ENCODE data around the gene OR2B2.

OR2B2 gene

DNA sequence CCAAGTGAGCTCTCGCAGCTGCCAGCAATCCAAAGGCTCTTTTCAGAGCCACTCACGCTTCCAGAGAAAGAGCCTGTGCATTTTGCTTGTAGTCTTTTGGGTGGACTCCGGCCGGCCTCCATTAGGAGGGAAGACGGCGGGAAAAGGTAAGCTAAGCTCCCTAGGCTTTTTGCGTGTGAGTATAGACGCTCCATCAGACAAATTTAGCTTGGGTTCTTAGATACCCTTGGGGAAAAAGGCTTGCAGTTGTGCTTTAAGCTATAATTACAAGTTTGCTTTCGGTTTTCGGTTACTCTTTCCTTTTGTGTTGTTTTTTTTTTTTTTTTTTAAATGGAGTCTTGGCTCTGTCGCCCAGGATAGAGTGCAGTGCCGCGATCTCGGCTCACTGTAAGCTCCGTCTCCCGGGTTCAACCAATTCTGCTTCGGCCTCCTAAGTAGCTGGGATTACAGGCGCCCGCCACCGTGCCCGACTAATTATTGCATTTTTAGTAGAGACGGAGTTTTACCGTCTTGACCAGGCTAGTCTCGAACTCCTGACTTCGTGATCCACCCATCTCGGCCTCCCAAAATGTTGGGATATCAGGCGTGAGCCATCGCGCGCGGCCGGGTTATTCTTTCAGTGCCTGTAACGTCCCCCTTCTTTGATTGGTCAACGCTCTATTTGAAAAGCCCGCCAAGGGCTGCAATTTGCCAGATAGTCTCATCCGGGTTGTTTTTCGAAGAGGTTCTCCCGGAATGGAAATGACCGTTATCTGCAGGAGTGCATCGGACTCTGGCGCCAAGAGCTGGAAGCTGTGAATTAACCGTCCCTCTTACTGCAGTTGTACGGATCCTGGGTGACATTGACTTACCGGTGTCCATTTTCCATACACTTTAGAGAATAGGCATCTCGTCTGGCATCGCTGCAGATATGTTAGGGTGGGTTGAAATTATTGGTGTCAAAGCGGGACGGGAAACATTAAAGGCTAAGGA is 18.1 kb downstream of the OR2B2 start:
- peak; percentile 94 for DNase-seq (ENCODE audit: low read depth)
- peak overlapping the region; percentile 93 for H3K4me3 ChIP-seq (ENCODE audit: low read depth, low read length)
- TF ChIP-seq, protein P1, sequence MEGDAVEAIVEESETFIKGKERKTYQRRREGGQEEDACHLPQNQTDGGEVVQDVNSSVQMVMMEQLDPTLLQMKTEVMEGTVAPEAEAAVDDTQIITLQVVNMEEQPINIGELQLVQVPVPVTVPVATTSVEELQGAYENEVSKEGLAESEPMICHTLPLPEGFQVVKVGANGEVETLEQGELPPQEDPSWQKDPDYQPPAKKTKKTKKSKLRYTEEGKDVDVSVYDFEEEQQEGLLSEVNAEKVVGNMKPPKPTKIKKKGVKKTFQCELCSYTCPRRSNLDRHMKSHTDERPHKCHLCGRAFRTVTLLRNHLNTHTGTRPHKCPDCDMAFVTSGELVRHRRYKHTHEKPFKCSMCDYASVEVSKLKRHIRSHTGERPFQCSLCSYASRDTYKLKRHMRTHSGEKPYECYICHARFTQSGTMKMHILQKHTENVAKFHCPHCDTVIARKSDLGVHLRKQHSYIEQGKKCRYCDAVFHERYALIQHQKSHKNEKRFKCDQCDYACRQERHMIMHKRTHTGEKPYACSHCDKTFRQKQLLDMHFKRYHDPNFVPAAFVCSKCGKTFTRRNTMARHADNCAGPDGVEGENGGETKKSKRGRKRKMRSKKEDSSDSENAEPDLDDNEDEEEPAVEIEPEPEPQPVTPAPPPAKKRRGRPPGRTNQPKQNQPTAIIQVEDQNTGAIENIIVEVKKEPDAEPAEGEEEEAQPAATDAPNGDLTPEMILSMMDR (IDR thresholded peaks at IDR 0.05; ENCODE audit: low read depth, low read length): no peak
- peak; percentile 14 for TF ChIP-seq POLR2A (IDR thresholded peaks at IDR 0.05; ENCODE audit: extremely low read depth, insufficient read length)

DNA sequence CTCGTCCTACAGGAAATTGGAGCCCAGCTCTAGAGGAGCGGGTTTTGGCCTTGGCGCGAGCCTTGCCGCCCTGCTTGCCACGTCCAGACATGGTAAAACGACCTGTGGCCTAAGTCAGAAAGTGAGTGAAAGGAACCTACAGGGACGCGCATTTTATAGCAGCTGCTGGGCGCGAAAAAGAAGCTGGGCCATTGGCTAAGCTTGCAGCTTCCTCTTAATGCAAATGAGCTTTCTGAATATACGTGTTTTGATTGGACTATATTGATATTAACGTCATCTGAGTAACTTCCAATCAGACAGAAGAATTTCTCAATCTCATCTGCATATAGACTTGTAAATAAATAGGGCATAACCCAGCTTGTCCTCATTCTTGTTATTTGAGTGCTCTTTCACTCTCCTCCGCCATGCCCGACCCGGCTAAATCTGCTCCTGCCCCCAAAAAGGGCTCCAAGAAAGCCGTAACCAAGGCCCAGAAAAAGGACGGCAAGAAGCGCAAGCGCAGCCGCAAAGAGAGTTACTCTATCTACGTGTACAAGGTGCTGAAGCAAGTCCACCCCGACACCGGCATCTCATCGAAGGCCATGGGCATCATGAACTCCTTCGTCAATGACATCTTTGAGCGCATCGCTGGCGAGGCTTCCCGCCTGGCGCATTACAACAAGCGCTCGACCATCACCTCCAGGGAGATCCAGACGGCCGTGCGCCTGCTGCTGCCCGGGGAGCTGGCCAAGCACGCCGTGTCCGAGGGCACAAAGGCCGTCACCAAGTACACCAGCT is 18.9 kb downstream of the OR2B2 start:
- DNase-seq (ENCODE audit: low read depth): peak; percentile 99
- peak overlapping the region; percentile 93 for H3K4me3 ChIP-seq (ENCODE audit: low read depth, low read length)
- TF ChIP-seq MYC (IDR thresholded peaks at IDR 0.05; ENCODE audit: low read depth, low read length): peak; percentile 44
- TF ChIP-seq, protein P1 (IDR thresholded peaks at IDR 0.05; ENCODE audit: low read depth, low read length): no peak
- TF ChIP-seq, protein P2, sequence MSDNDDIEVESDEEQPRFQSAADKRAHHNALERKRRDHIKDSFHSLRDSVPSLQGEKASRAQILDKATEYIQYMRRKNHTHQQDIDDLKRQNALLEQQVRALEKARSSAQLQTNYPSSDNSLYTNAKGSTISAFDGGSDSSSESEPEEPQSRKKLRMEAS (IDR thresholded peaks at IDR 0.05; ENCODE audit: low read depth, low read length): no peak; the same call in 1 of the 2 replicates
- peak; percentile 98 for TF ChIP-seq POLR2A (IDR thresholded peaks at IDR 0.05; ENCODE audit: extremely low read depth, insufficient read length)

DNA sequence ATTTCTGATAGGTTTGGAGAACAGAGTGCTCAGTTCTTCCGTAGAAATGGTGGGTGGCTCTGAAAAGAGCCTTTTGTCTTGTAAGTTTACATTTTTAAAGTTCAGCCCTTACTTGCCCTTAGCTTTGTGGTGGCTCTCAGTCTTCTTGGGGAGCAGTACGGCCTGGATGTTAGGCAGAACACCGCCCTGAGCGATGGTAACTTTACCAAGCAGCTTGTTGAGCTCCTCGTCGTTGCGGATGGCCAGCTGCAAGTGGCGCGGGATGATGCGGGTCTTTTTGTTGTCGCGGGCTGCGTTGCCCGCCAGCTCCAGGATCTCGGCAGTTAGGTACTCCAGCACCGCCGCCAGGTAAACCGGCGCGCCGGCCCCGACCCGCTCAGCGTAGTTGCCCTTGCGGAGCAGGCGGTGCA is 19.5 kb downstream of the OR2B2 start:
- H3K4me3 ChIP-seq (ENCODE audit: low read depth, low read length): peak overlapping the region; percentile 88
- TF ChIP-seq, protein P1 (IDR thresholded peaks at IDR 0.05; ENCODE audit: low read depth, low read length): no peak
- TF ChIP-seq MYC (IDR thresholded peaks at IDR 0.05; ENCODE audit: low read depth, low read length) (no peak), POLR2A (IDR thresholded peaks at IDR 0.05; ENCODE audit: extremely low read depth, insufficient read length) (no peak)
- TF ChIP-seq, protein P2 (IDR thresholded peaks at IDR 0.05; ENCODE audit: low read depth, low read length): no peak
- DNase-seq (ENCODE audit: low read depth): no peak

DNA sequence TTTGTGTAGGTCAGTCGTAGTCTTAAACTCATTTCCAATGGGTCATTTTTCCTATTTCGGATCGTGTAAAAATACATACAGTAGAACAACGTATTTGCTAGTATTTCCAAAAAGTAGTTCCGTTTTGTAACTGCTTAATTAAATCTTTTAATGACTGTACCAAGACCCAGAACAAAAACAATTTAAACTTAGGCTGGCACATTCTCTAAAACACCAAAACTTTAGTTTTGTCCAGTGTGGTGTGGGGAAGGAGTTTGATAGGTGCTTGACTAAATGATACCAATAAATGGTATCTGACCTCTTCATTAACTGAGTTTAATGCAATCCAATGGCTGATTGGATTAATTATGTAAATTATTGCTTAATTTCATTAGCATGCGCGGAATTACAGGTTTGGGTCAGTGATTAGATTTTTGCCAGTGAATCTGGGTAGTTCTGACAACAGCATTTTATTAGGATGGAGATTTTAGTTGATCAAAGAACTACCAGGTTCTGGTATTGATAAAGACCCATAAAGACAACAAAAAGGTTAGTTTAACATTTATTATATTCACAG is 20.8 kb downstream of the OR2B2 start:
- TF ChIP-seq MYC (IDR thresholded peaks at IDR 0.05; ENCODE audit: low read depth, low read length) (no peak), POLR2A (IDR thresholded peaks at IDR 0.05; ENCODE audit: extremely low read depth, insufficient read length) (no peak)
- TF ChIP-seq, protein P1 (IDR thresholded peaks at IDR 0.05; ENCODE audit: low read depth, low read length): no peak
- TF ChIP-seq, protein P2 (IDR thresholded peaks at IDR 0.05; ENCODE audit: low read depth, low read length): no peak
- DNase-seq (ENCODE audit: low read depth): peak; percentile 28
- peak overlapping the region; percentile 88 for H3K4me3 ChIP-seq (ENCODE audit: low read depth, low read length)

DNA sequence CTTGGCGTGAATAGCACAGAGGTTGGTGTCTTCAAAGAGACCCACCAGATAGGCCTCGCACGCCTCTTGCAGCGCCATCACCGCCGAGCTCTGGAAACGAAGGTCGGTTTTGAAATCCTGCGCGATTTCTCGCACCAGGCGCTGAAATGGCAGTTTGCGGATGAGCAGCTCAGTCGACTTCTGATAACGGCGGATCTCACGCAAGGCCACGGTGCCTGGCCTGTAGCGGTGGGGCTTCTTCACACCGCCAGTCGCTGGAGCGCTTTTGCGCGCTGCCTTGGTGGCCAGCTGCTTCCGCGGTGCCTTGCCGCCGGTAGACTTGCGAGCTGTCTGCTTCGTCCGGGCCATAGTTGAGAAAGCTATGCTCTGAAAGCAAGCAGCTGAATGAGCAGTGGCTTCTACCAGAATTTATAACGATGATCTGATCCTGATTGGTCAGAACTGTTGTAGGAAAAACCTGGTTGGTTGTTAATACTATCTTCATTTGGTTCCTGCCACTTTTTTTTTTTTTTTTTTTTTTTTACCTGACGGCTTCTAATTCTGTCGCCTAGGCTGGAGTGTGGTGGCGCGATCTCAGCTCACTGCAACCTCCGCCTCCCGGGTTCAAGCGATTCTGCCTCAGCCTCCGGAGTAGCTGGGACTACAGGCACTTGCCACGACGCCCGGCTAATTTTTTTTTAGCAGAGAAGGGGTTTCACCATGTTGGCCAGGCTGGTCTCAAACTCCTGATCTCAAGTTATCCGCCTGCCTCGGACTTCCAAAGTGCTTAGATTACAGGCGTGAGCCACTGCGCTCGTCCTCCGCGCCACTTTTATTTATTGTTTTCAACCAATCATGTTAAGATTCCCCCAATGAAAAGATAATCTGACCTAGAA is 21.5 kb downstream of the OR2B2 start:
- DNase-seq (ENCODE audit: low read depth): peak; percentile 98
- peak; percentile 83 for TF ChIP-seq MYC (IDR thresholded peaks at IDR 0.05; ENCODE audit: low read depth, low read length)
- peak; percentile 97 for TF ChIP-seq POLR2A (IDR thresholded peaks at IDR 0.05; ENCODE audit: extremely low read depth, insufficient read length)
- TF ChIP-seq, protein P1 (IDR thresholded peaks at IDR 0.05; ENCODE audit: low read depth, low read length): no peak
- TF ChIP-seq, protein P2 (IDR thresholded peaks at IDR 0.05; ENCODE audit: low read depth, low read length): peak; percentile 53; the same call in 1 of the 2 replicates
- peak overlapping the region; percentile 88 for H3K4me3 ChIP-seq (ENCODE audit: low read depth, low read length)

All from NB4 (cell line).